ENCODE data around the gene OSBP2. TPM values are rescaled to one million over a fixed set of nuclear protein-coding genes. Genes with fewer than 3 reads are reported as not detected.
"Not testable (repeated sequence)": the region's sequence is repeated elsewhere in the genome, so short reads cannot be mapped to it uniquely, and the experiment has no call there.

OSBP2 gene
- polyA plus RNA-seq, 4 donors: 4.7 to 7.3 (median 6.8) TPM

- DNase-seq (ENCODE audit: low read depth in 4 of 4, low spot score in 2 of 4): peak in 3 of 4 donors; percentile 9 to 54 (median 38)
Observed at GRCh38 chr22:30754971-30755758, 60.5 kb downstream of the OSBP2 start.

- DNase-seq (ENCODE audit: low read depth in 4 of 4, low spot score in 2 of 4): no peak
Observed at GRCh38 chr22:30755759-30756124, 61.1 kb downstream of the OSBP2 start.

GRCh38 chr22:30763815-30764673 is 69.4 kb downstream of the OSBP2 start:
- peak in 3 of 4 donors; percentile 31 to 56 (median 32) for DNase-seq (ENCODE audit: low read depth in 4 of 4, low spot score in 2 of 4)

- DNase-seq (ENCODE audit: low read depth in 4 of 4, low spot score in 2 of 4): no peak
Observed at GRCh38 chr22:30767661-30768060, 73.0 kb downstream of the OSBP2 start.

DNA sequence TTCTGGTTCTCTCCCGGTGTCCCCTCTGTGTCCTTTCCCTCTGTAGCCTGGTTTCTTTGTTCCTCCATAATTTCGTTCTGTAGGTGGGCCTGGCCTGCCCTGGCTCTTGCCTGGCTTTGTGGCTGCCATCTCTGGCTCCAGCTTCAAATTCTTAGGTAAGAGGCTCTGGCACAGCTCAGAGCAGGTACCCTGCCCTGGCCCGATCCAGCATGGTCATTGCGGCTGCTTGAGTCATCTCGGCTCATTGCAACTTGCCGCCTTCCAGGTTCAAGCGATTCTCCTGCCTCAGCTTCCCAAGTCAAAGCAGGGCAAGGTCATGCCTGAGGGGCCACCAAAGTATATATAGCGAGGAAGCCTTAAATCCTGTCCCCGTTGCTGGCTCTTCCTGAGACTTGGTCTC is 76.0 kb downstream of the OSBP2 start:
- no peak for DNase-seq (ENCODE audit: low read depth in 4 of 4, low spot score in 2 of 4)

- DNase-seq (ENCODE audit: low read depth in 4 of 4, low spot score in 2 of 4): no peak
Observed at GRCh38 chr22:30773919-30774318, 79.2 kb downstream of the OSBP2 start.

DNA sequence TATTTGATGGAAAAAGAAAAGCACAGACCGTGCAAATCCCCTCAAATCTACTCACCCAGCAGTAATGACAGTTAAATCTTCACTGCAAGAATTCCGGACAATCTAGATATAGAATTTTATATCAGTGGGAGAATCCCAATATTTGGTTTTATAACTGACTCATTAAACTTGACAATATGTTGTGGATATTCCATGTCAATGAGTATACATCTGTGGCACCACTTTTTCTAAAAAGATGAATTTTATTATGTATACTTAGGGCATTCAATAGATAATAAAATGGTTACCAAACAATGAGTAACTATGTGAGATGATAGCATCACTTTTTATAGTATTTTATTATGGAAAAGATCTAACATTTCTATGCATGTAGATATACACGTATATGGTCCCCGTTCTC is 79.9 kb downstream of the OSBP2 start:
- no peak for DNase-seq (ENCODE audit: low read depth in 4 of 4, low spot score in 2 of 4)

DNA sequence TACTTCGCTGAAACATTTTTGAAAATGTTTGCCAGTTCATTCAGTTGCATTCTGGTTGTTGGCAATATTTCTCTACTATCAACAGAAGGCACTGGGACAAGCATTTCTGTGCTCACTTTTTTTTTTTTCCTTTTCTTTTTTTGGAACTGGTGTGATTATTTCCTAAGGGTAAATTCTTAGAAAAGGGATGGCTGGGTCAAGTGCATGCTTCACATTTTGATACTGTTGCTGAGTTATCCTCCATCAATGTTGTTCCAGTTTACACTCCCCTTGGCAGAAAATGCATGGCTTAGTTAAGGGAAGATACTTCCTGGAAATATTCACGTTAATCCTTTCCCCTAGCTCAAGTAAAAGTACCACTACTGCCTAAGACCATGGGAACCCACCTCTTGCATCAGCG is 81.8 kb downstream of the OSBP2 start:
- DNase-seq (ENCODE audit: low read depth in 4 of 4, low spot score in 2 of 4): no peak

GRCh38 chr22:30777146-30777545 is 82.5 kb downstream of the OSBP2 start:
- not testable (repeated sequence) for DNase-seq (ENCODE audit: low read depth in 4 of 4, low spot score in 2 of 4)

- no peak for DNase-seq (ENCODE audit: low read depth in 4 of 4, low spot score in 2 of 4)
Observed at GRCh38 chr22:30777587-30777986, 82.9 kb downstream of the OSBP2 start.

- no peak for DNase-seq (ENCODE audit: low read depth in 4 of 4, low spot score in 2 of 4)
Observed at GRCh38 chr22:30778261-30778660, 83.6 kb downstream of the OSBP2 start.

DNA sequence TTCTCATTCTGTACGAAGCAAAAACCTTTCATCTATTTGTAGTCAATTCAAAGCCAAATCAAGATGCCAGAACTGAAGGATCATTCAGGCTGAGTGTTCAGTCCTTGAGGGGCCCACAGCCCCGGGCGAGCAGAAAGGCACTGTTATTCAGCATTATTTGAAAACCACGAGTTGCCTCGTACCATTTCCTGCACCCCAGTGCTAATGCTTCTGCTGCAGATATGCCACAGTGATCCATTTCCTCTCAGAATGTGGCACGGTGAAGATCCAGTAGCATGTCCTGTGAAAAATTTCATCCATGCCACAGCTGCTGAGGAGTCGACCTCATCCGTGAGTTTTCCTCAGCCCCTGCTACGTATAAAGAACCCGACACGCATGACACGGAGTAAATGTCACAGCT is 85.4 kb downstream of the OSBP2 start:
- DNase-seq (ENCODE audit: low read depth in 4 of 4, low spot score in 2 of 4): no peak

DNA sequence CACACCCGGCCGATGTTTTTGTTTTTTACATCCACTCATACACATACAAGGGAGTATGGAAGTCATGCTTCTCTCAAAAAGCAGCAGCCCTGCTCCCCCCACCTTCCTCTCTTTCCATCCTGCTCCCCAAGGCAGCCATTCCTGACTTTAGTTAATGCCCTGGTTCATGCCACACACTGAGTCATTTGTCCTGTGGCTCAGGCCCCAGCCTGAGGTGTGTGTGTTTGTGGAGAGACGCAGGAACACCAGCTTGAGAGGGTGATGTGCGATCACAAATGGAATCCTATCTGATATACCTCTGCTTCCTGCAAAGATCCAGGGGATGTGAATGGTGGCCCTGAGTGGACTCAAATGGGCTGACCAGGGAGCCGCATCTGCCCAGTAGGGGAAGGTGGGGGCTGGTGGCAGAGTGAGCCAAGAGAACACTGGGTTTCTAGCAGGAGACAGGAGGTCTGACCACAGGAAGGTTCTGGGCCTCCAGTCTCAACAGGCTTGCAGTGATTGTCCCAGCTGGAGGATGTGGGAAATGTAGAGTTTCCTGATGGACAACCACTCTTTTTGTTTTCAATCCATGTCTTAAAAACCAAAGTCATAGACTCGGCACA is 86.7 kb downstream of the OSBP2 start:
- no peak for DNase-seq (ENCODE audit: low read depth in 4 of 4, low spot score in 2 of 4)

- DNase-seq (ENCODE audit: low read depth in 4 of 4, low spot score in 2 of 4): no peak
Observed at GRCh38 chr22:30782613-30783012, 87.9 kb downstream of the OSBP2 start.

GRCh38 chr22:30783021-30783420 is 88.3 kb downstream of the OSBP2 start:
- DNase-seq (ENCODE audit: low read depth in 4 of 4, low spot score in 2 of 4): no peak

- DNase-seq (ENCODE audit: low read depth in 4 of 4, low spot score in 2 of 4): no peak
Observed at GRCh38 chr22:30785527-30785926, 90.9 kb downstream of the OSBP2 start.

- no peak for DNase-seq (ENCODE audit: low read depth in 4 of 4, low spot score in 2 of 4)
Observed at GRCh38 chr22:30790366-30790765, 95.7 kb downstream of the OSBP2 start.

DNA sequence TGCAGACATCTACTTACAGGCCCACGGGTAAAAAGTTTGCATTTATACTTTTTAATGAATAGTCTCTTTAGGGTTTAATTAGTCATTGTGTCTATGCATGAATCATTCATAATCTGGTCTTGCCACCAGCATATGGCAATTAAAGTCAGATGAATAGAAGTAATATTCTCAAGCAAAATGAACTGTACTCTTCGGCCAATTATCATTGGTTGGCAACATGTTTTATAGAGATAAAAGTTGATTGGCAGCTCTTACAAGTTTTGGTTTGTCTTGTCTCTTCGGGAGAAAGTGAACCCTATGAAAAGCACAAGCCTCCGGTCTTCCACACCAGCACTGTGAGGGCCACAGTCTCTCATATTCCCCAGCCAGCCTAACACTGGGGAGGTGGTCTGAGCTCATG is 97.8 kb downstream of the OSBP2 start:
- no peak for DNase-seq (ENCODE audit: low read depth in 4 of 4, low spot score in 2 of 4)

DNA sequence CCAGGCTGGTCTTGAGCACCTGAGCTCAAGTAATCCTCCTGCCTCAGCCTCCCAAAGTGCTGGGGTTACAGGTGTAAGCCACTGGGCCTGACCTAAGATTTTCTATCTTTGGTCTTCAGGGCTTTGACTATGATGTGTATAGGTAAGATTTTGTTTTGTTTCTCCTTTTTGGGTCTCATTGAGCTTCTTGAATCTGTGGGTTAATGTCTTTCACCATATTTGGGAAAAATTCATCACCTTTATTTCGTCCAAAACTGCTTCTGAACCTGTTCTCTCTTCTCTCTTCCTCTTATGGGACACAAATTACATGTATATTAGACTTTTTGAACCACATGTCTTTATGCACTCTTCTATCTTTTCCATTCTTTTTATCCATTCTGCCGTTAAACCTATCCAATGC is 100.4 kb downstream of the OSBP2 start:
- DNase-seq (ENCODE audit: low read depth in 4 of 4, low spot score in 2 of 4): no peak

DNA sequence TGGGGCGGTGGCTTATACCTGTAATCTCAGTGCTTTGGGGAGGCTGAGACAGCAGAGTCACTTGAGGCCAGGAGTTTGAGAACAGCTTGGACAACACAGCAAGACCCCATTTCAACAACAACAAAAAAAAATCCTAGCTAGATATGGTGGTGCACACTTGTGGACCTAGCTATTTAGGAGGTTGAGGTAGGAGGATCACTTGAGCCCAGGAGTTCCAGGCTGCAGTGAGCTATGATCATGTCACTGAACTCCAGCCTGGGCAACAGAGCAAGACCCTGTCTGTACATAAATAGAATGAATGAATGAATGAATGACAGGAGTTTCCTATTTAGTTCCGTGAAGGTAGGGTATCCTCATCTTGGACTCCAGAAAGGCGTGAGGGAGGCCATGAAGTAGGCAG is 107.0 kb downstream of the OSBP2 start:
- DNase-seq (ENCODE audit: low read depth in 4 of 4, low spot score in 2 of 4): no peak

Data from left renal cortex interstitium (tissue), 4 donors.